Activated CD8-positive, alpha-beta T cell treated with anti-CD3 and anti-CD28 coated beads, Interleukin-2, amount 10 ng/mL, durations not matched to agents 7 days and 5 days (primary cell): ENCODE data around the gene P4HB. TPM values are rescaled to one million over a fixed set of nuclear protein-coding genes. Genes with fewer than 3 reads are reported as not detected.
A peak's percentile ranks its signal among the peaks of the same experiment; 100 is the strongest.

Experiments used
- ATAC-seq: fragments of 150-1000 bp; cut with Tn5 transposase; one replicate; pipeline ENCODE4 v1.10.0; 2021; ENCODE audit warnings: moderate library complexity
- CTCF ChIA-PET: fragments of 350-600 bp; sonication (Branson Sonifier 250); formaldehyde crosslinking; loops from one replicate; lab custom pipeline; 2021; ENCODE audit warnings: antibody characterized with exemption; lab: Charles Lee
- POLR2A ChIA-PET: fragments of 350-600 bp; sonication (Branson Sonifier 250); formaldehyde crosslinking; loops from one replicate; lab custom pipeline; 2021; ENCODE audit warnings: antibody characterized with exemption; lab: Charles Lee
- DNase-seq: peaks from one replicate; pipeline ENCODE4 v3.0.0-alpha.2; 2020
- H3K27ac Mint-ChIP-seq: one replicate; pipeline ENCODE4 v1.8.0; 2021; ENCODE audit warnings: mild to moderate bottlenecking, mixed read lengths
- H3K27me3 Mint-ChIP-seq: one replicate; pipeline ENCODE4 v1.8.0; 2021; ENCODE audit warnings: low read depth, mixed read lengths
- H3K36me3 Mint-ChIP-seq: one replicate; pipeline ENCODE4 v1.8.0; 2021; ENCODE audit warnings: low read depth, mixed read lengths
- H3K4me1 Mint-ChIP-seq: one replicate; pipeline ENCODE4 v1.8.0; 2021; ENCODE audit warnings: low read depth, mixed read lengths
- H3K4me3 Mint-ChIP-seq: one replicate; pipeline ENCODE4 v1.8.0; 2021; ENCODE audit warnings: mild to moderate bottlenecking, mixed read lengths
- H3K9me3 Mint-ChIP-seq: one replicate; pipeline ENCODE4 v1.8.0; 2022; ENCODE audit warnings: mixed read lengths; ENCODE audit not compliant: insufficient read depth
- total RNA-seq, 2 experiments: library from RNA; stranded (reverse); gene quantifications; one replicate each; pipeline ENCODE4 v1.2.3, GENCODE V29; 2021

Gene P4HB
- total RNA-seq, 2 experiments from 2014 or later: 474 to 498 TPM

DNA sequence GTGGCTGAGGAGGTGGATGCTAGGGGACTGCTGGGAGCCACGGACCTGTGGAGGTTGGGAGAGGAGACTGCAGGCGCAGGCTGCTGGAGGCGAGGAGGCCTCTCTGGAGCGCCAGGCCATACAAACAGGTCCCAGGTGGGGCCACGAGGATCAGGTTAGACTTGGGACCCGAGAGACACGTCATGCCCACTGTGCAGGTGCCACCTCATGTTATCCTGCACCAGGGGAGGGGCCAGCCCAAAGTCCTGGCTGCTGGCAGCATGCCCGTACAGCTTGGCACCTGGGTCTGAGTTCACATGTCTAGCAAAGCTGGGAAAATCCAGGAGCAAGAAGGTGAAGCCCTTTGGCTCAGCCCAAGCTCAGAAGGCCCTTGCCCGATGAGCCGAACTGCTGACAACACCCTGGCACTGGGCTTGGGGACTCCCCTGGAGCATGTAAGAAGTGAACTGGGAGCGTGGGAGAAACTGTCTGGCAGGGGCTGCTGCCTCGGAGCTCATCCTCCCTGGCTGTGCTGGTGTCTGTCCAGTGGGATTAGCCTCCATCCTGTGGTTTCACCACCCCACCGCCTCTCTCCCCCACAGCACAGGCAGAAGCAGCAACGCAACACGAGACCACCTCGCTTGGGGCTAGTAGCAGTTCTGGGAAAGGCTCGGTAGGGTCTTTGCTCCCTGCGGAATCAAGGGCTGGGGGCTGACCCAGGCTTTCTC lies 5.6 kb upstream of the P4HB start:
- Mint-ChIP-seq H3K4me3 (peak overlapping the region; percentile 15), H3K27me3 (no peaks in the 10 kb centered on the region), H3K36me3 (peaks cover 59% of the 10 kb centered on the region), H3K27ac (peak overlapping the region; percentile 81), H3K4me1 (peaks cover 50% of the 10 kb centered on the region), H3K9me3 (no peaks in the 10 kb centered on the region)
- ChIA-PET POLR2A (interaction anchor here (0.9 to 2.0 kb wide), 2 partner anchors 21 to 26 kb away, joined by 3 to 7 read pairs; partner anchors contain the start of genes ALYREF and ANAPC11), CTCF (no interaction called here)
- ATAC-seq (no peak), DNase-seq (no peak)

DNA sequence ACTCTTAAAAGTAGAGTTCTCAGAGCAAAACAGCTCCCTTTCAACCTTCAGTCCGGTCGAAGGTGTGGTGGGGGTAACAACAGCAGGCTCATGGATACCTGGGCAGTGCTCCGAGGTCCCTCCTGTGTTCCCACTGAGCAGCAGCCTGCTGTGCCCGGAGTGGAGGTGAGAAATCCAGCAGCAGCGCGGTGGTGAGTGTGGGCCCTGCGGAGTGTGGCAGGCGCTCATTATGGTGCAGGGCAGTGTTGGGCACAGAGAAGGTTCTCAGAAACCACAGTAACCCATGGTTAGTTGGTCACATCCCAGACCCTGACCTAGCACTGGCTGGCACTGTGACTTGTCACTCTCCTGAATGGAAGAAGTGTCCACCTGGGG lies 5.0 kb upstream of the P4HB start:
- H3K9me3 Mint-ChIP-seq: no peaks in the 10 kb centered on the region
- CTCF ChIA-PET: no interaction called here
- H3K36me3 Mint-ChIP-seq: peaks cover 58% of the 10 kb centered on the region
- DNase-seq: no peak
- no peak for ATAC-seq
- POLR2A ChIA-PET: interaction anchor here (0.9 to 2.0 kb wide), 2 partner anchors 22 to 26 kb away, joined by 3 to 7 read pairs; partner anchors contain the start of genes ALYREF and ANAPC11
- H3K4me1 Mint-ChIP-seq: peaks cover 50% of the 10 kb centered on the region
- no peaks in the 10 kb centered on the region for H3K27me3 Mint-ChIP-seq
- peak overlapping the region; percentile 15 for H3K4me3 Mint-ChIP-seq
- H3K27ac Mint-ChIP-seq: peak overlapping the region; percentile 81

- ChIA-PET CTCF (no interaction called here), POLR2A (no interaction called here)
- ATAC-seq (no peak), DNase-seq (no peak)
- no peak overlapping the region for H3K4me3 Mint-ChIP-seq
- peaks cover 49% of the 10 kb centered on the region for H3K4me1 Mint-ChIP-seq
- peaks cover 54% of the 10 kb centered on the region for H3K36me3 Mint-ChIP-seq
- H3K9me3 Mint-ChIP-seq: no peaks in the 10 kb centered on the region
- no peaks in the 10 kb centered on the region for H3K27me3 Mint-ChIP-seq
- H3K27ac Mint-ChIP-seq: peak overlapping the region; percentile 82
These were observed 3.8 kb upstream of the P4HB start for GRCh38 chr17:81863833-81864768.

DNA sequence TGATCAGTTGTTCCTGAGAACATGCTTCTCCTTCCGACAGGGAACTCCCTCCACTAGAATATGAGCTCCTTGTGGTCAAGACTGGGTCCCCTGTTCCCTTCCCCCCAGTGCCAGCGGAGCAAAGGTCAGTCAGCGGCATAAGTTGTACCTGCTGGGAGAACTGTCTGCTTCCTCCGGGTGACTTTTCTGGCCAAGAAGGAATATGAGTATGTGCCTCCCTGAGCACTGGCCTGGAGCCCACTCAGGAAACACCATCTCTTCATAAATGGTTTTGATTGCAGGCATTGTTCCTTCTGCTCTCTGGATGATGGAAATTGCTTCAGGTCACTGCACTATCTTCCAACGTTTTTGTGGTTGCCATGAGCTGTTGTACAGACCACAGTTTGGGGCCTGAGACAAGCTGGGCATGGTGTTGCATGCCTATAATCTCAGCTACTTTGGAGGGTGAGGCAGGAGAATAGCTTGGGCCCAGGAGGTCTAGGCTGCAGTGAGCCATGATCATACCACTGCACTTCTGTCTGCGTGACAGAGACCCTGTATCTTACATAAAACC lies 2.9 kb upstream of the P4HB start:
- Mint-ChIP-seq H3K9me3 (no peaks in the 10 kb centered on the region), H3K4me1 (peaks cover 53% of the 10 kb centered on the region), H3K27me3 (no peaks in the 10 kb centered on the region), H3K4me3 (peak overlapping the region; percentile 73), H3K27ac (peak overlapping the region; percentile 82), H3K36me3 (peaks cover 57% of the 10 kb centered on the region)
- DNase-seq (no peak), ATAC-seq (no peak)
- ChIA-PET CTCF (interaction anchor here (1.0 kb wide), 1 partner anchor 11 kb away, joined by 3 read pairs; no protein-coding TSS in a partner anchor), POLR2A (interaction anchor here (1.1 kb wide), 1 partner anchor 22 kb away, joined by 4 read pairs; no protein-coding TSS in a partner anchor)

- ATAC-seq (peak; percentile 89), DNase-seq (peak; percentile 100)
- Mint-ChIP-seq H3K9me3 (no peaks in the 10 kb centered on the region), H3K4me1 (peaks cover 46% of the 10 kb centered on the region), H3K4me3 (peak overlapping the region; percentile 96), H3K36me3 (peaks cover 59% of the 10 kb centered on the region), H3K27me3 (no peaks in the 10 kb centered on the region), H3K27ac (peak overlapping the region; percentile 99)
- ChIA-PET POLR2A (interaction anchor here (1.0 to 1.9 kb wide), 4 partner anchors 8 to 31 kb away, joined by 3 to 16 read pairs (median 4); no protein-coding TSS in a partner anchor), CTCF (interaction anchor here (1.7 kb wide), 1 partner anchor 9 kb away, joined by 7 read pairs; no protein-coding TSS in a partner anchor)
These were observed 627 bp upstream of the P4HB start for GRCh38 chr17:81860756-81861568.

DNA sequence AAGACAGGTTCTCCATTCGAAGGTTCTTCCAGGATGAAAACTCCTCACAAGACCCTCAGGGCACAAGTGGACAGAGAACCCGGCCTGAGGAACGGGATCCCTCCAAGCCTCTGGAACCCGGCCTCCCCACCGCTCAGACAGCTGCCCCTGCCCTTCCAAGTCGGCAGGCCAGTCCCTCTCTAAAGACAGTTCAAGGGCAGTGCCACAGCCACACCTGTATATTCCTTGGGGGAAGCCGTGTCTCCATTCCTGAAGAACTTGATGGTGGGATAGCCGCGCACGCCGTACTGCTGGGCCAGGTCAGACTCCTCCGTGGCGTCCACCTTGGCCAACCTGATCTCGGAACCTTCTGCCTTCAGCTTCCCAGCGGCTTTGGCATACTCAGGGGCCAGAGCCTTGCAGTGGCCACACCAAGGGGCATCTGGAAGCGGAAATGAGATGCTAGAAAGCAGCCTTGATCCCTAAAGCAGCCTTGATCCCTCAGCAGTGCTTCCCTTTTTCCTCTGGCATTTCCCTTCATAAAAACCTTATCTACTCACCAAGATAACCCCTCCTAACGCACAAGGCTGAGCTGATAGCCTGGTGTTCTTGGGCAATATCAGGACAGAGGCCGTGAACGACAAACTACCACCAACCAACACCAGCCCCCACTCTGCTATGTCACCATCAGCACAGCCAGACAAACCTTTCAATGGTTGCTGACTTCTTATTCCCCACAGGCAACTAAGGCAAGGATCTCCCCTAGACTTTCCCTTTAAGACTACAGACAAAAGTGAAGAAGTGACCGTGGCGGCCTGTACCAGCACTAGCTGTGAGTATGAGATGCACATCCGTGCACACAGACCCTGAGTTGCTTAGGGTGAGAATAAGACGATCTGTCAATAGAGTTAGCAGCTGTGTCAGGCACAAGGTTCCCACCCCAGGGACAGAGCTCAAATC lies 1.1 kb downstream of the P4HB start:
- H3K36me3 Mint-ChIP-seq: peaks cover 64% of the 10 kb centered on the region
- ATAC-seq (no peak), DNase-seq (peak; percentile 37)
- H3K9me3 Mint-ChIP-seq: no peaks in the 10 kb centered on the region
- H3K27me3 Mint-ChIP-seq: no peaks in the 10 kb centered on the region
- CTCF ChIA-PET: interaction anchor here (2.0 kb wide), 1 partner anchor 10 kb away, joined by 11 read pairs; no protein-coding TSS in a partner anchor
- peaks cover 48% of the 10 kb centered on the region for H3K4me1 Mint-ChIP-seq
- peak overlapping the region; percentile 88 for H3K27ac Mint-ChIP-seq
- POLR2A ChIA-PET: interaction anchor here (0.9 to 1.9 kb wide), 6 partner anchors 11 to 178 kb away, joined by 3 to 8 read pairs (median 4); partner anchors contain the start of genes DCXR and MRPL12
- peak overlapping the region; percentile 86 for H3K4me3 Mint-ChIP-seq

GRCh38 chr17:81858170-81858966 lies 2.0 kb downstream of the P4HB start:
- H3K9me3 Mint-ChIP-seq: no peaks in the 10 kb centered on the region
- no peak for DNase-seq
- H3K4me1 Mint-ChIP-seq: peaks cover 44% of the 10 kb centered on the region
- peak overlapping the region; percentile 86 for H3K4me3 Mint-ChIP-seq
- ATAC-seq: no peak
- CTCF ChIA-PET: interaction anchor here (2.0 kb wide), 1 partner anchor 11 kb away, joined by 11 read pairs; no protein-coding TSS in a partner anchor
- POLR2A ChIA-PET: interaction anchor here (1.2 to 1.9 kb wide), 3 partner anchors 11 to 14 kb away, joined by 3 to 8 read pairs (median 7); no protein-coding TSS in a partner anchor
- H3K36me3 Mint-ChIP-seq: peaks cover 64% of the 10 kb centered on the region
- no peak overlapping the region for H3K27ac Mint-ChIP-seq
- no peaks in the 10 kb centered on the region for H3K27me3 Mint-ChIP-seq

GRCh38 chr17:81854974-81855774 lies 5.2 kb downstream of the P4HB start:
- POLR2A ChIA-PET: interaction anchor here (0.6 to 1.4 kb wide), 4 partner anchors 15 to 274 kb away, joined by 3 to 7 read pairs (median 3); partner anchors contain the start of gene MCRIP1
- Mint-ChIP-seq H3K4me3 (no peak overlapping the region), H3K36me3 (peaks cover 73% of the 10 kb centered on the region), H3K27ac (no peak overlapping the region), H3K27me3 (no peaks in the 10 kb centered on the region), H3K4me1 (peaks cover 36% of the 10 kb centered on the region), H3K9me3 (no peaks in the 10 kb centered on the region)
- DNase-seq (no peak), ATAC-seq (no peak)
- CTCF ChIA-PET: interaction anchor here (0.8 to 1.4 kb wide), 2 partner anchors 23 to 172 kb away, joined by 3 to 4 read pairs; partner anchors contain the start of genes ARL16, HGS and MCRIP1

GRCh38 chr17:81852237-81852636 lies 8.1 kb downstream of the P4HB start:
- Mint-ChIP-seq H3K4me3 (no peak overlapping the region), H3K4me1 (peaks cover 12% of the 10 kb centered on the region), H3K9me3 (no peaks in the 10 kb centered on the region), H3K36me3 (peaks cover 53% of the 10 kb centered on the region), H3K27ac (no peak overlapping the region), H3K27me3 (no peaks in the 10 kb centered on the region)
- no peak for DNase-seq
- no peak for ATAC-seq
- ChIA-PET POLR2A (interaction anchor here (1.2 to 1.6 kb wide), 2 partner anchors 9 to 12 kb away, joined by 4 read pairs; no protein-coding TSS in a partner anchor), CTCF (no interaction called here)
